Hindlimb muscle (tissue), 1 donor: ENCODE measurements around the gene MAP4K2. TPM values are rescaled to one million over a fixed set of nuclear protein-coding genes. Genes with fewer than 3 reads are reported as not detected.
A peak's percentile ranks its signal among the peaks of the same experiment; 100 is the strongest.

Experiments used
- DNase-seq: peaks from one replicate; pipeline ENCODE4 v3.0.0-alpha.2; 2013
- polyA plus RNA-seq: library from polyadenylated mRNA; unstranded; fragments of 120-200 nt; gene quantifications from one replicate; pipeline ENCODE4 v1.2.1, GENCODE V29; 2013; ENCODE audit not compliant: insufficient read length

MAP4K2 gene
- polyA plus RNA-seq, 1 donor = 8.6 TPM

- no peak for DNase-seq
Measured at GRCh38 chr11:64810891-64811272, 7.9 kb upstream of the MAP4K2 start.

- peak; percentile 95 for DNase-seq
Measured at GRCh38 chr11:64810271-64810890, 7.4 kb upstream of the MAP4K2 start, which contains the start of gene MEN1. Gene MEN1 (minus strand): TSS chr11:64810551. CDS start chr11:64810109, 442 bp downstream.

GRCh38 chr11:64809781-64810241 is 6.8 kb upstream of the MAP4K2 start:
- DNase-seq = peak; percentile 31

GRCh38 chr11:64805481-64805880 is 2.5 kb upstream of the MAP4K2 start:
- DNase-seq = no peak

GRCh38 chr11:64804346-64805210 is 1.6 kb upstream of the MAP4K2 start:
- DNase-seq = no peak

GRCh38 chr11:64803846-64804345 is 882 bp upstream of the MAP4K2 start:
- no peak for DNase-seq

GRCh38 chr11:64802370-64803157 is 450 bp downstream of the MAP4K2 start:
- peak; percentile 31 for DNase-seq

GRCh38 chr11:64801561-64802369 is 1.2 kb downstream of the MAP4K2 start:
- DNase-seq = no peak

GRCh38 chr11:64801158-64801464 is 1.9 kb downstream of the MAP4K2 start:
- DNase-seq = no peak

GRCh38 chr11:64800303-64801157 is 2.5 kb downstream of the MAP4K2 start:
- DNase-seq = no peak

GRCh38 chr11:64799623-64800302 is 3.3 kb downstream of the MAP4K2 start:
- DNase-seq = no peak

GRCh38 chr11:64799256-64799622 is 3.8 kb downstream of the MAP4K2 start:
- DNase-seq = no peak

- DNase-seq = no peak
Measured at GRCh38 chr11:64796757-64797541, 6.1 kb downstream of the MAP4K2 start.

- DNase-seq = no peak
Measured at GRCh38 chr11:64796047-64796756, 6.8 kb downstream of the MAP4K2 start.

GRCh38 chr11:64794526-64794925 is 8.5 kb downstream of the MAP4K2 start:
- DNase-seq = no peak

- DNase-seq = peak; percentile 32
Measured at GRCh38 chr11:64793271-64794160, 9.5 kb downstream of the MAP4K2 start.

- DNase-seq = no peak
Measured at GRCh38 chr11:64792482-64792881, 10.5 kb downstream of the MAP4K2 start.

GRCh38 chr11:64791781-64792291 is 11.2 kb downstream of the MAP4K2 start:
- DNase-seq = no peak
